Esophagus mucosa (tissue), 1 donor: Measurements from ENCODE around the gene IL18BP. TPM values are rescaled to one million over a fixed set of nuclear protein-coding genes. Genes with fewer than 3 reads are reported as not detected.

Experiments
- ATAC-seq: fragments of 200-7000 bp; cut with Tn5 transposase; one replicate; pipeline ENCODE4 v1.9.1; 2020
- total RNA-seq: library from RNA; stranded (reverse); gene quantifications from one replicate; pipeline ENCODE4 v1.2.4, GENCODE V29; 2023
- donor health status: DM: yes; HTN: yes; CAD: no.

The IL18BP gene
- total RNA-seq, 1 donor from 2014 or later: 2.5 TPM

DNA sequence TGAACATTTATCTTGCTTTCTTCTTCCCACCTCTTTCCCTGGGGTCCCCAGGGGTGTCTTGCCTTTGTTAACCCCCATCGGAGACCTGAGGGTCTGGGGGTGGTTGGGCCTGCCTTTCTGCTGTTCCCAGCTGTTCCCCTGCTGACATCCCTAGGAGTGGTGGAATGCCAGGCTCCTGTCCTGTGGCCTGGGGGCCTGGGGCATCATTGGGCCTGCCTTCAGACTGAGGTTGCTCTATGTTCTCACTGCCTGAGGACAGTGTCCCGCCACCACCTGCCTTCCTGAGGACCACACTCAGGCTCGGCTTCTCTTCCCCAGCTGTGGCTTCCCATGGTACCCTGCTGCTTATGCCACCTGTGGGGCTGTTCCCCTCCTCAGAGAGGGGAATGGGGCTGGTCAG is 1.1 kb upstream of the IL18BP start:
- ATAC-seq: no peak

DNA sequence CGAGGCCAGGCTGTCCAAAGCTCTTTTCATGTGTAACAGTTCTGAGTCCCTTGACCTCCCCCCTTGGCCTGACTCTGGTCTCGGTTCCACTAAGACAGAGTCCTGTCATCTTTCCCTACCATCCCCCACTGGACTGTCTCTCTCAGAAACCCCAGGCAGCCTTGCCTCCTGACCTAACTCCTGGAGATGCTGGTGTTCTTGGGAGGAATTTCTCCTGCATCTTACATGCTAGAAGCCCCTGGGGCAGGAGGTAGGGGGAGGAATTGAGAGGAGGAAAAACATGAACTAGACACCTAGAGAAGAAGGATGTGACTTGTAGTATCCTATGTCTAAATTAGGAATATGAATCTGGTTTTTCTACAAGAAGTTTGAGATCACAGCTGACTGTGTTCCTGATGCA is 648 bp upstream of the IL18BP start:
- ATAC-seq: no peak

DNA sequence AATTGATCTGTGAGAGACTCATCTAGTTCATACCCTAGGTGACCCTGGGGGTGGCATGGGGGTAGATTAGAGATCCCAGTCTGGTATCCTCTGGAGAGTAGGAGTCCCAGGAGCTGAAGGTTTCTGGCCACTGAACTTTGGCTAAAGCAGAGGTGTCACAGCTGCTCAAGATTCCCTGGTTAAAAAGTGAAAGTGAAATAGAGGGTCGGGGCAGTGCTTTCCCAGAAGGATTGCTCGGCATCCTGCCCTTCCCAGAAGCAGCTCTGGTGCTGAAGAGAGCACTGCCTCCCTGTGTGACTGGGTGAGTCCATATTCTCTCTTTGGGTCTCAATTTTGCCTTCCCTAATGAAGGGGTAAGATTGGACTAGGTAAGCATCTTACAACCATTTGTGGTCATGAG is 653 bp downstream of the IL18BP start:
- no peak for ATAC-seq

DNA sequence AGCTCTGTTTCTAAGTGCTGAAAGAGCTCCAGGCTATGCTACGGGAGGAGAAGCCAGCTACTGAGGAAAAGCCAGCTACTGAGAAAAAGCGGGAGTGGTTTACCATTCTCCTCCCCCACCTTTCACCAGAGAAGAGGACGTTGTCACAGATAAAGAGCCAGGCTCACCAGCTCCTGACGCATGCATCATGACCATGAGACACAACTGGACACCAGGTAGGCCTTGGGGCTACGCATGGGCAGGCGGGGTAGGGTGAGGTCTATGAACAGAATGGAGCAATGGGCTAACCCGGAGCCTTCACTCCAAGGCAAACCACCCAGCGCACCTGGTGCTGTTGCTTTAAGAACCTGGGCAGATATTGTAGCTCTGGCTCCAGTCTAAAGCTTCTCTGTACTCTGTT is 1.1 kb downstream of the IL18BP start:
- no peak for ATAC-seq

DNA sequence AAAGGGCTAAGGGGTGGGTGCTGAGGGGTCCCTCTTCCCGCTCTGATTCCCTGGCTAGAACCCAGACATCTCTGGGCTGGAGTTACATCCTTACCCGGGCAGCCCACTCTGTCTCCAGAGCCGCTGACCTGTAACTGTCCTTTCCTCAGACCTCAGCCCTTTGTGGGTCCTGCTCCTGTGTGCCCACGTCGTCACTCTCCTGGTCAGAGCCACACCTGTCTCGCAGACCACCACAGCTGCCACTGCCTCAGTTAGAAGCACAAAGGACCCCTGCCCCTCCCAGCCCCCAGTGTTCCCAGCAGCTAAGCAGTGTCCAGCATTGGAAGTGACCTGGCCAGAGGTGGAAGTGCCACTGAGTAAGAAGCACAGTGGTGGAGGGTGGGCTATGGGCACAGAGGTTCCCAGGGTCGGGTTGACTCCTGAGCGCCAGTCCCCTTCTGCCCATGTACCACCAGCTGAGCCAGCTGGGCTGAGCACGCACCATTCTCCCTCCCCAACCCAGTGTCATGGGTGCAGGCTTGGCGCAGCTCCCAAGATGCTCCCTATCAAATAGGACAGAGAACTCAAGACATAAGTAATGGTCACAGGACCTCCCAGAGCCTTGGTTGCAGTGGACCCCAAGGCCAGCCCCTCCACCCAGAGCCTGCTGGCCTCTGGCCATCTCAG is 1.6 kb downstream of the IL18BP start:
- no peak for ATAC-seq

DNA sequence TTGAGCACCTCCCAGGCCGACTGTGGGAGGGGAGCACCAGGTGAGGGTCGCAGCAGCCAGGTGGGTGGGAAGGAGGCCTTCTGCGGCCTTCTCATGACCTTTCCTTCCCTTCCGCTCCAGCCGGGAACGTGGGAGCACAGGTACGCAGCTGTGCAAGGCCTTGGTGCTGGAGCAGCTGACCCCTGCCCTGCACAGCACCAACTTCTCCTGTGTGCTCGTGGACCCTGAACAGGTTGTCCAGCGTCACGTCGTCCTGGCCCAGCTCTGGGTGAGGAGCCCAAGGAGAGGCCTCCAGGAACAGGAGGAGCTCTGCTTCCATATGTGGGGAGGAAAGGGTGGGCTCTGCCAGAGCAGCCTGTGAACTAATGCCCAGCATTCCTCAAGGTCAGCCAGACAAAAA is 2.6 kb downstream of the IL18BP start:
- ATAC-seq: no peak

DNA sequence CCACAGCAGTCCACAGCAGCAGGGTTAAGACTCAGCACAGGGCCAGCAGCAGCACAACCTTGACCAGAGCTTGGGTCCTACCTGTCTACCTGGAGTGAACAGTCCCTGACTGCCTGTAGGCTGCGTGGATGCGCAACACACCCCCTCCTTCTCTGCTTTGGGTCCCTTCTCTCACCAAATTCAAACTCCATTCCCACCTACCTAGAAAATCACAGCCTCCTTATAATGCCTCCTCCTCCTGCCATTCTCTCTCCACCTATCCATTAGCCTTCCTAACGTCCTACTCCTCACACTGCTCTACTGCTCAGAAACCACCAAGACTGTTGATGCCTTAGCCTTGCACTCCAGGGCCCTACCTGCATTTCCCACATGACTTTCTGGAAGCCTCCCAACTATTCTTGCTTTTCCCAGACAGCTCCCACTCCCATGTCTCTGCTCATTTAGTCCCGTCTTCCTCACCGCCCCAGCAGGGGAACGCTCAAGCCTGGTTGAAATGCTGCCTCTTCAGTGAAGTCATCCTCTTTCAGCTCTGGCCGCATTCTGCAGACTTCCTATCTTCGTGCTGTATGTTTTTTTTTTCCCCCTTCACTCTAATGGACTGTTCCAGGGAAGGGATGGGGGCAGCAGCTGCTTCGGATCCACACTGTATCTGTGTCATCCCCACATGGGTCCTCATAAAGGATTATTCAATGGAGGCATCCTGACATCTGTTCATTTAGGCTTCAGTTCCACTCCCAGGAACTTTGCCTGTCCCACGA is 3.3 kb downstream of the IL18BP start:
- no peak for ATAC-seq

DNA sequence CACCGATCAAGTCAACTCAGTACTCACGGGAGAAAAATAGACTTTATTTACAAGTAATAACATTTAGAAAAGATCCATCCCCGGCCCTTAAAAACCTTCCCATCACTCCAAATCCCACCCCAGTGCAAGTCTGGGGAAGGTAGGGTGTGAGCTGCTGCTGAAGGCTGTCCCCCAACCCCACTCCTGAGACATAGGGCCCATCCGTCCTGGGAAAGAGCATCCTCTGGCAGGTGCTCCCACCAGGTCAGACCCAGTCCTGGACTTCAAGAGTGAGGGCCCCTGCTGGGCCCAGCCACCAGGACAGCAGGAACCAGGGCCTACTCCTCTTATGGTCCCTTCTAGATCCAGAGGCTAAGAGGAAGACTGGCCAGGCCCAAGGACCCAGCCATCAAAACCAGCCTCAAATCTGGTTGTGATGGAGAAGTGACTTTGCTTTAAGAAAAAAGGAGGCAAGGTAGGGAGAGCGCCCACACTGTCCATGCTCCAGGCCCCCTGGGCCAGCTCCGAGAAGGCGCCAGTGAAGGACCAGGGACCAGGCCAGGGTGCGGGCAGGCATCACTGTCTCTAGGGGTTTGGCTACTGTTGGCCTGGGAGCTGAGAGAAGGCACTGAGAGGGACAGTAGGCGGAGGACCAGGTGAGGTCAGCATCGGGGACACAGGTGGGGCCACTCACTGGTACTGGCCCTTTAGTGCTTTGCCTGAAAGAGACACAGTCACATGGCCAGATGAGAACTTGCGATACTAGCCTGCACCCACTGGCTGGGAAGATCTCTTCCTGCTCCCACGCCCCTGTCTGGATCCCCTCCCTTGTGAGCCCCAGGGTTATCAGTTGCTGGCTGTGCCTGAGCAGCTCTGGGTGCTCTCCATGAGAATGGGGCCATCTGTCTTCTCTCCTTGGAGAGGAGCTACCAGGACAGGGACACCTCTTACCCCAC is 4.4 kb downstream of the IL18BP start:
- no peak for ATAC-seq

DNA sequence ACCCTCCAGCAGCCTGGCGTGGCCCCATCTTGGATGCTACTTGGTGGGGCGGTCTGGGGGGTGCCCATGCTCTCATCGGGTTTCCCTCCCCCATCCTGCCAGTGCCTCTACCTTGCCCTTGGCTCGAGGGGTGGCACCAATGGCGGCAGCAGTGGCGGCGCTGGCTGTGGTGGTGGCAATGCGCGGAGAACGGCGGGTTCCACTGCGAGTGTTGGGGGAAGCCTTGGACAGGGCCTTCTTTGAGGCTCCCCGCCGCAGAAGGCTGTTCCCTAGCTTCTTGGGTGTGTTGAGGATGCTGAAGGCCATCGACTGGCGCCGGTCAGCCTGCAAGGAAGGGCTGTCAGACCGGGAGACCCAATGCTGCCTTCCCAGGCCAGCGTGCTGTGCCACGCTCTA is 5.1 kb downstream of the IL18BP start:
- no peak for ATAC-seq

DNA sequence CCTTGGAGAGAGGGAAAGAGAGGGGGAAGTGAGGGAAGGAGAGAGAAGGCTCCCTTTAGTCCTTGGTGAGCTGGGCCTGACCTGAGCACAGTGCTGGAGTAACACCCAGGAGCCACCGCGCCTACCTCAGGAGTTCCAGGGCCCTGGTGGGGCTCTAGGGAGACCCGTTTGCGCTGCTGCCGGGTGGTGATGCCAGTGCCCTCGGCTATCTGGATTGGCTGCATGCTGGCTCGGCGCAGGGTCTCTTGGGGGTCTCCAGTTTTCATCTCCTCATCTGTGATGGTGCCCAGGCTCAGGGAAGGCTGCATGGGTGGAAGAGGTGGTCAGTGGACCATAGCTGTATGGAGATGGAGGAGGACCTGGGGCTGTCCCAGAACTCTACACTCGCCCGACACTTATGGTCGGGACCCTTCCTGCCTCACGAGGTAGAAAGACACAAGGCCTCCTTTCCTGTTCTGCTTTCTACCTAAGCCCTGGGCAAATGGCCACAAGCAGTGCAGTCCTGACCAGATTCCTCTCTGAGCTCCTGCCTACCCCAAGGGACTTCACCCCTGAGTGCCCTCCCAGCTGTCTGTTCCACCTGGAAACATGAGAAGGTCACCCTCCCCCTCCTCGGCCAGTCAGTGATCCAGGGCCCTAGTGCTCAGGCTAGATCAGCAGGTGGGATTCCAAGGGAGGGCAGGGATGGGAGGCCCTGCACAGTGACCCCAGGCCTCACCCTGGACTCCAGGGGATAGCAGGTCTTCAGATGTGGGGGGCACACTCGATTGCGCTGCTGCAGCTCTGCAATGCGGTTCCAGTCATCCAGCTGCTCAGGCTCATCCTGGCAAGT is 6.0 kb downstream of the IL18BP start:
- ATAC-seq: no peak

DNA sequence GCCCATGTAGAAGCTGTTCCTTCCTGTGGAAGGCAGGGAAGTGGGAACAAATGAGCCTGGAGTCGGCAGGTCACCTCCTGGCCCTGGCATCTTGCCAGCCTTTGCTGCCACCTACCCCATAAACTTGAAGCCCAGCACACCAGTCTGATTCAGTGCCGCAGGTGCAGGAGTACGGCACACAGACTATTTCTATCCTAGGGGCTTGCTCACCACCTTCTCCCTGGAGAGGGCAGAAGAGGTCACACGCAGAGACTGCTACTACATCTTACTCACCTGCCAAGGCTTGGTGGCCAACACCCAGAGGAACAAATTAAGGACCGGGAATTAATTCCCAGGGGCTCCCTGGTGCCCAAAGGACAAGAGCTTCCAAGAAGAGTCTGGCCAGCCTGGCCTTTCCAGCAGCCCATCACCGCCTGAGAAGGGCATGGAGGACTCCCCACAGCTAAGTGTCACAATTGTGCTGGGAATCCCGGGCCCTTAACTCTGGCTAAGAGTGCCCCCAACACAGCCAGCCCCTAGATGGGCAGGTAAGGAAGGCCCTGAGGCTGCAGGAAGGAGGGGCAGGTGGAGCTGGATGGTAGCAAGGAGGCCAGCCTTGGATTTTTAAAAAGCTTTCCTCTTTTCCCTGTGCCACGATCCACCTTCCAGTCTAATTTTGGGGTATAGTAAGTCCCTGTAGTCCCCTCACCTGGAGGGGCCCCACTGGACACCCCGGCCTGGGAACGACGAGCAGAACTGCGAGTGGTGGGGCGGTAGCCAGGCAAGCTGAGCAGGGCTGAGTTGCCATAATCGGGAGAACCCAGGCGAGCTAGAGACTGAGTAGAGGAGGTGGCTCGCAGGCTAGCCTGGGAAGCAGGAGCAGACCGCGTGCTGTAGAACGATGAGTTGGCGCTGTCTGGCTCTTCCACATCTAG is 6.9 kb downstream of the IL18BP start:
- no peak for ATAC-seq

DNA sequence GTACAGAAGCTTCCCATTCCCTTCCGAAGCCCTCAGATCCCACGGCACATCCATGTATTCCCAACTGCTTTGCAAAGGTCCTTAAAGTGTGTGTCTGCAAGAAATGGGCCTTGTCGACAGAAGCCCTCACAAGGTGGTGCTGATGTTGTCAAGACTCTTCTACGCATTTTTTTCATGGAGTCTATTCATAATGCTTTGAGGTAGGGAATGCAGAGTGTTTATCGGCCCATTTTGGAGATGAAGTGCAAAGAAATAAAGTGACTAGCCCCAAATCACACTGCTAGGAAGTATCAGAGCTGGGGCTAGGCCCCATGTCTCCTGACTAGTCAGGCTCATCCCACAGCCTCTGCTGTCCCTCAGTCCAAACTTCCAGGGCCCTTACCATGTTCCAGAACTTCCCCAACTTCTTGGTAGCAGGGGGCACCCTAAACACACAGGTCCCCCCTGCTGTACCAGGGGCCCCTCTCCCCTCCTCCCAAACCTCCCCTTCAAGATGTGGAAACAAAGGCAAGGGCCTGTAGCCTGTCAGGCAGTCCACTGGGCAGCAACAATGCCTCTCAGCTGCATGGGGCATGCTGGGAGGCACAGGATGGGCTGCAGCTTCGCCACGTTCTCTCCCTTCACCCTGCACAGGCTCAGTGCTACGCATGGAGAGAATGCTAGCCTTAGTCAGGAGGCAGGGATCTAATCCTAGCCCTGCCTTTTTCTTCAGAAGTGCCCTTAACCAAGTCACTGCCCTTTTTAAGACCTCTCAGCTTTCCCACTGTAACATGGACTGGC is 7.8 kb downstream of the IL18BP start:
- no peak for ATAC-seq

DNA sequence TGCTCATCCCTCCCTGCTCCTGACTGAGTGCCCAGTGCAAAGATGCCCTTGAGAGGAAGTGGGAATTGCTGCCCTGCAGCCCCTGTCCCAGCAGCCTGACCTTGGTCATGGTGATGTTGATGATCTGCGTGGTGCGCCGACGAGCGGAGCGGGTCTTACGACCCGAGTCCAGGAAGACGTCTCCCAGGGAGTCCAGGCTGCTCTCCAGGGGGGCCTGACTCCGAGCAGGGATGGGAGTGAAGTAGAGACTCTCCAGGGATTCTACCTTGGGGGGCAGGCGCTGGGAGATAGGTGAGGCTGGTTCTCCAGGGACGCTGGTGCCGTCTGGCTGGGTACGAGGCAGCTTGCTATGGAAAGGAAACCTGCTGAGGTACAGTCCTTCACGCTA is 8.4 kb downstream of the IL18BP start:
- no peak for ATAC-seq

DNA sequence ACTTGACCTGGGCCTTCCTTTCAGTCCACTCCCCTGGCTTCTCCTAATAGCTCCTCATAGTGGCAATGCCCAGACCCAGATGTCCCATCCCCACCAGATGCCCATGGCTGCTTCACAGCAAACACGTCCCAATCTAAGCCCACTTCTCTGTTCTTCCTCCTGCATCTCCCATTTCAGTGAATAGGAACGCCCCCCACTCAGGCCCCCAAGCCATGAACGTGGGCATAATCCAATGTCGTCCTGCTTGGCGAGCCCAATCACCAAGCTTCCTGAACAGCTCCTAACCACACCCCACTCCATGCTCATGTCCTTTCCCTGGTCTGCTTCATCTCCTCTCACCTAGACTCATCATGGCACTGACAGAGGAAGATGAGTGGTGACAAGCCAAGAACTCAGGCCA is 8.9 kb downstream of the IL18BP start:
- ATAC-seq: no peak

DNA sequence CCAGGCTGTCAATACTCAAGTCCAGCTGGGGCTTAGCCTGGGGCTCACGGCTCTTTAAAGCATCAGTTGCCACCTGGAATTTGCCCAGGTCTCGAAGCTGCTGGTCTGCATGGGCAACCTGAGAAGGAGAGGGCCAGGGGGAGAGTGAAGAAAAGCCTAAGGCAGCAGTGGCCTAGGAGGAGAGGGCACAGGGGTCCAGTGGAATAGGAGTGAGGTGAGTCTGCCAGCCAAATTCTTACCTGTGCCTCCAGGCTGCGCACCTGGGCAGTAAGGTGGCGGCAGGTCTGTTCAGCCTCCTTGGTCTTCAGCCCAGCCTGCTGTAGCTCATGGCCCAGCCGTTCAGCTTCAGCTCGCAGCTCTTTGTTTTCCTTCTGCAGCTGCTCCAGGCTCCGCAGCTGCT is 10.0 kb downstream of the IL18BP start:
- no peak for ATAC-seq

DNA sequence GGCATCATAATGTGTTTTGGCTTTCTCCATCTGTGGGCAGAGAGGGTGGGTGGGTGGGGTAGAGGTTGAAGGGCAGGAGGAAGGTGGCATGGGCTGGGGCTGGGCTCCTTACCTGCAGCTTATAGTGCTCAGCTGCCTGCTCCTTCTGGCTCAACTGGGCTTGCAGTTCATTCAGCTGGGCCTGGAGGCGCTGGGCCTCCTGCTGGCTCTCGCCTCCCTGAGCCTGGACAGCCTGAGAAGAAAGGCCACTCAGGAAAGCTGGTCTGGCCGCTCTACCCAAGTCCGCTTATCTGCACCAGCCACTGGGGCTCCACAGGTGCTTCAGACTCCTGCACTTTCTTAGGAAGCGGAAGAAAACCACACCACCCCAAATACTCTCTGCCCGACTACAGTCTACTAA is 10.4 kb downstream of the IL18BP start:
- no peak for ATAC-seq

DNA sequence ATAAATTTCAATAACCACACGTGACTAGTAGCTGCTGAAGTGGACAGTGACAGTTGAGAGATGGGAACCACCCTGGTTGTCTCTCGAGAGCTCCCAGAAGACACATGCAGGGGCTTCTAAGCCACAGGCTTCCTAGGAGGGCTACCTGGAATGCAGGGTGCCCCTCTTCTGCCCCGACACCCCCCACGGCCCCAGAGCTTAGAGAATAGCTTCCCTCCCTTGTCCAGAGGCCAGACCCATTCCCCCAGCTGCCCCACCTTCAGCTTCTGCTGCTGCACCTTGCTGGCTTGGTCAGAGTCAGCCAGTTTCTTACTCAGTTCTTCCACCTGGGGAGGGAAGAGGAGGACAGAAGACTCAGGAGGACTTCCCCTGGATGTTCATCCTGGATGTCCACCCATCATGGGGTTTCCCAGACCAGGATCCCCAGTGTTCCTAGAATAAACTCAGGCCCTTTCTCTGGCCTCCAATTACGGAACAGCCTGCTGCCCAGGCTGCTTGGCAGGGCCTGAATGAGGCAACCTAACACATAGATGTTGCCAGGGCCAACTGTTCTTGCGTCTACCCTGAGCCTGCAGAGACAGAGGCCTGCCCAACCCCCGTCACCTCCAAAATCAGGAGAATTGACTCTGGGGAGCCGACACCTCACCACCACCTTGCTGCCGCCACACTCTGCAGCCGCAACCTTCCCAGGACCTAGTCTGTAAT is 12.0 kb downstream of the IL18BP start:
- ATAC-seq: no peak

DNA sequence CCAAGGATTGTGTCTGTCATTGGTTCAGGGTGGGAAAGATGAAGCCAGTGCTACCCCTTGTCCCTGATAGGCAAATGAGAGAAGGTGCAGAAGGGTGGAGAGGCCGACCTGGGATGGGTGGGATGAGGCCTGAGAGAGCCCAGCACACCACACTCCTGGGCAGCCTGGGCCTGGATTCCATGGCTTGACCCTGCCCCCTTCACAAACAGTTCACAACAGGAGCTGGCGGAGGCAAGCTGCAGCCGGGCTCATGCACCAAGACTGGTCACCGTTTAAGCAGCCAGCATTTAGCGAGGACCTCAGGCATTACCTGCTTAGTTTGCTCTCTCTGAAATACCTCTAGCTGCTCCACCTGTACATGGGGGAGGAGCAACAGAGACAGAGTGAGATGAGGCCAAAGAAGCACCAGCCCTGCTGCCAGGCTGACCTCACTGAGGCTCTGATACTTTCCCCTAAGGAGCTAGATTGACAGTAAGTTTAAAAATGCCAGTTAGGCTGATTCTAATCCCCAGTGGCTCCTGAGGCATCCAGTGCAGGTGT is 13.5 kb downstream of the IL18BP start:
- no peak for ATAC-seq

DNA sequence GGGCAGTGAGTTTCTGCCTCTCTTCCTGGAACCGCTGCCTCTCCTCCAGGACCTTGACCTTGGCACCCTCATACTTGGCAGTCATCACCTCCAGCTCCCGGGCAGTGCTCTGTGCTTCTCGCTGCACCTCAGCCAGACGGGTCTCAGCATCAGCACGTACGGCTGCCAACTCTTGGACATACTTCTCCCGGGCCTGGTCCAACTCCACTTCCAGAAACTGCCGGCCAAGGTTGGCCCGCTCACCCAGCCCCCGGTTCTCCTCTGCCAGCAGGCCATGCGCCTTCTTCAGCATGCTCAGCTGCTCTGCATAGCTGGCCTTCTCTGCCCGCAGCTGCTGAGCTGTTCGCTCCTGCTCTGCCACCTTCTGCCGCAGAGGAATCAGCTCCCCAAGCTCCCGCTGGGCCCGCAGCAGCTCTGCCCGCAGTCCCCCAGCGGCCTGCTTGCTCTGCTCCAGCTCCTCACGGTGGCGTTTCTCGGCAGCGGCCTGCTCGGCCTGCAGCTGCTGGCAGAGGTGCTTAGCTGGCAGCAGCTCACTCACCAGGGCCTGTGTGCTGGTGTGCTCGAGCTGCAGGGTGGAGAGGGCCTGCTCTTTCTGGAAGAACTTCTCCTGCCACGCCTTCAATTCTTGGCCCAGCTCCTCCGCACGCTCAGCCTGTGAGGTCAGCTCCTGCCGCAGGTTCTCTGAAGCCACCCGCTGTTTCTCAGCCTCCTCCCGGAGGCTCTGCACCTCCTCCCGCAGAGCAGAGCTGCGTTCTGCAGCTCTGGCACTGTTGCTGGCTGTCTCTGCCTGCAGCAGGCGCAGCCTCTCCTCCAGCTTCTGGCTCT is 14.4 kb downstream of the IL18BP start:
- ATAC-seq: peak; percentile 93
